Caco-2 (cell line): ENCODE results near the gene SIRT7. TPM values are rescaled to one million over a fixed set of nuclear protein-coding genes. Genes with fewer than 3 reads are reported as not detected.

ENCODE experiments used
- BruUV-seq: library from RNA; stranded (reverse); fragments of 400-500 nt; replicated peaks from 2 replicates; lab custom pipeline; 2021; lab: Mats Ljungman, UMichigan
- CTCF ChIA-PET: fragments of 300-600 bp; sonication (Branson Sonifier 250); formaldehyde crosslinking; loops from one replicate; lab custom pipeline; 2022; ENCODE audit warnings: antibody characterized with exemption; lab: Charles Lee
- POLR2A ChIA-PET: fragments of 300-600 bp; sonication (Branson Sonifier 250); formaldehyde crosslinking; loops from one replicate; lab custom pipeline; 2022; ENCODE audit warnings: antibody characterized with exemption; lab: Charles Lee
- DNase-seq, 2 experiments: peaks; one replicate each; pipeline versions ENCODE4 v3.0.0 to v3.0.0-alpha.2; 2020 to 2022
- H3K27me3 ChIP-seq: replicated peaks from 2 replicates; pipeline ENCODE4 v1.6.0; 2011; ENCODE audit warnings: low read length; ENCODE audit not compliant: control insufficient read depth, insufficient read depth
- H3K36me3 ChIP-seq: 2 replicates; pipeline ENCODE4 v1.5.1; 2011; ENCODE audit warnings: low read length; ENCODE audit not compliant: control insufficient read depth, insufficient read depth
- H3K4me1 ChIP-seq: fragments of 250-450 bp; sonication (Bioruptor Pico); 2 replicates; pipeline ENCODE4 v1.5.1; 2020; ENCODE audit warnings: mild to moderate bottlenecking
- H3K4me3 ChIP-seq: 2 replicates; pipeline ENCODE4 v1.5.1; 2011; ENCODE audit warnings: low read depth, mild to moderate bottlenecking, control low read depth, low read length
- H3K9me3 ChIP-seq: fragments of 250-450 bp; sonication (Bioruptor Pico); 2 replicates; pipeline ENCODE4 v1.5.1; 2020; ENCODE audit warnings: mild to moderate bottlenecking, moderate library complexity
- H3K27ac Mint-ChIP-seq: one replicate; pipeline ENCODE4 v1.8.0; 2022; ENCODE audit warnings: mixed read lengths; ENCODE audit not compliant: unreplicated experiment
- H3K27me3 Mint-ChIP-seq: one replicate; pipeline ENCODE4 v1.8.0; 2022; ENCODE audit warnings: mixed read lengths; ENCODE audit not compliant: insufficient read depth, unreplicated experiment
- H3K36me3 Mint-ChIP-seq: one replicate; pipeline ENCODE4 v1.8.0; 2022; ENCODE audit warnings: mild to moderate bottlenecking, mixed read lengths; ENCODE audit not compliant: insufficient read depth, unreplicated experiment
- H3K4me1 Mint-ChIP-seq: one replicate; pipeline ENCODE4 v1.8.0; 2022; ENCODE audit warnings: low read depth, mixed read lengths; ENCODE audit not compliant: unreplicated experiment
- H3K4me3 Mint-ChIP-seq: one replicate; pipeline ENCODE4 v1.8.0; 2022; ENCODE audit warnings: mild to moderate bottlenecking, moderate library complexity, mixed read lengths; ENCODE audit not compliant: unreplicated experiment
- H3K9me3 Mint-ChIP-seq: one replicate; pipeline ENCODE4 v1.8.0; 2022; ENCODE audit warnings: mixed read lengths; ENCODE audit not compliant: unreplicated experiment
- CTCF ChIP-seq, 2 experiments: fragments of 200-600 bp in 1 of 2; IDR thresholded peaks; 1 replicate in 1 of 2; 2 replicates in 1 of 2; pipeline versions ENCODE4 v1.5.1 to v1.8.0; 2011 to 2022; ENCODE audit warnings: antibody characterized with exemption in 1 of 2, control low read depth in 1 of 2, inconsistent platforms in 1 of 2, low read depth in 1 of 2, low read length in 1 of 2, mild to moderate bottlenecking in 1 of 2, moderate library complexity in 1 of 2; ENCODE audit not compliant: insufficient read depth in 1 of 2, severe bottlenecking in 1 of 2, unreplicated experiment in 1 of 2
- intact Hi-C: fragments of 100-400 bp; cut with micrococcal nuclease; formaldehyde crosslinking; loops from one replicate; pipeline ENCODE4 v1.10.0; 2022; ENCODE audit not compliant: unreplicated experiment
- total RNA-seq: library from RNA; stranded (reverse); gene quantifications from 2 replicates; pipeline ENCODE4 v1.2.3, GENCODE V29; 2022

Gene SIRT7
- total RNA-seq, 1 experiment from 2014 or later = 55.6 TPM

- DNase-seq = no peak
- intact Hi-C loops = no loop called here
- H3K27me3 ChIP-seq = no peaks in the 10 kb centered on the region
- Mint-ChIP-seq H3K9me3 (no peaks in the 10 kb centered on the region), H3K27me3 (no peaks in the 10 kb centered on the region), H3K36me3 (peaks cover 48% of the 10 kb centered on the region), H3K4me3 (peak overlapping the region; percentile 31), H3K27ac (peak overlapping the region; percentile 33), H3K4me1 (peaks cover 7% of the 10 kb centered on the region)
- CTCF ChIA-PET = no interaction called here
- no TSS peak for BruUV-seq
- POLR2A ChIA-PET = no interaction called here
- TF ChIP-seq CTCF (IDR thresholded peaks at IDR 0.05; ENCODE audit: insufficient read depth in 1 of 2, low read depth in 1 of 2, low read length in 1 of 2, severe bottlenecking in 1 of 2, unreplicated experiment in 1 of 2) = no peak
- H3K9me3 ChIP-seq = no peaks in the 10 kb centered on the region
- H3K4me1 ChIP-seq = no peaks in the 10 kb centered on the region; the same call in 1 of the 2 replicates
- no peak overlapping the region for H3K4me3 ChIP-seq
- H3K36me3 ChIP-seq = peaks cover 3% of the 10 kb centered on the region; the same call in 1 of the 2 replicates
Observed at GRCh38 chr17:81931557-81932332, 13.8 kb upstream of the SIRT7 start.

GRCh38 chr17:81931189-81931556, 13.2 kb upstream of the SIRT7 start:
- BruUV-seq = no TSS peak
- H3K27me3 Mint-ChIP-seq = no peaks in the 10 kb centered on the region
- Histone ChIP-seq H3K9me3 (no peaks in the 10 kb centered on the region), H3K4me3 (no peak overlapping the region), H3K36me3 (peaks cover 3% of the 10 kb centered on the region; the same call in 1 of the 2 replicates), H3K27me3 (no peaks in the 10 kb centered on the region), H3K4me1 (peaks cover 2% of the 10 kb centered on the region)
- no peak for TF ChIP-seq CTCF (IDR thresholded peaks at IDR 0.05; ENCODE audit: insufficient read depth in 1 of 2, low read depth in 1 of 2, low read length in 1 of 2, severe bottlenecking in 1 of 2, unreplicated experiment in 1 of 2)
- H3K27ac Mint-ChIP-seq = peak overlapping the region; percentile 33
- H3K36me3 Mint-ChIP-seq = peaks cover 48% of the 10 kb centered on the region
- H3K4me3 Mint-ChIP-seq = no peak overlapping the region
- DNase-seq = no peak
- H3K9me3 Mint-ChIP-seq = no peaks in the 10 kb centered on the region
- ChIA-PET POLR2A (no interaction called here), CTCF (interaction anchor here (0.6 kb wide), 2 partner anchors 28 to 199 kb away, joined by 3 to 5 read pairs; no protein-coding TSS in a partner anchor)
- intact Hi-C loops = no loop called here
- peaks cover 11% of the 10 kb centered on the region for H3K4me1 Mint-ChIP-seq

- CTCF ChIA-PET = interaction anchor here (0.6 kb wide), 3 partner anchors 29 to 200 kb away, joined by 3 to 5 read pairs (median 3); partner anchors contain the start of gene CENPX
- POLR2A ChIA-PET = interaction anchor here (0.5 to 0.6 kb wide), 2 partner anchors 38 to 360 kb away, joined by 4 read pairs; no protein-coding TSS in a partner anchor
Observed at GRCh38 chr17:81930142-81931125, 12.5 kb upstream of the SIRT7 start.

More at GRCh38 chr17:81930142-81931125, 12.5 kb upstream of the SIRT7 start:
- Mint-ChIP-seq H3K36me3 (peaks cover 44% of the 10 kb centered on the region), H3K27me3 (no peaks in the 10 kb centered on the region), H3K27ac (peak overlapping the region; percentile 33), H3K4me3 (no peak overlapping the region), H3K9me3 (no peaks in the 10 kb centered on the region), H3K4me1 (peaks cover 17% of the 10 kb centered on the region)
- intact Hi-C loops = no loop called here
- Histone ChIP-seq H3K36me3 (peaks cover 3% of the 10 kb centered on the region; the same call in 1 of the 2 replicates), H3K27me3 (no peaks in the 10 kb centered on the region), H3K4me3 (no peak overlapping the region), H3K9me3 (no peaks in the 10 kb centered on the region), H3K4me1 (peaks cover 7% of the 10 kb centered on the region)
- no peak for TF ChIP-seq CTCF (IDR thresholded peaks at IDR 0.05; ENCODE audit: insufficient read depth in 1 of 2, low read depth in 1 of 2, low read length in 1 of 2, severe bottlenecking in 1 of 2, unreplicated experiment in 1 of 2)
- DNase-seq = no peak
- TSS peak; percentile 11 for BruUV-seq
